ENCODE results near the gene GREB1L. TPM values are rescaled to one million over a fixed set of nuclear protein-coding genes. Genes with fewer than 3 reads are reported as not detected.

Gene GREB1L
- total and polyA plus RNA-seq, 2 of the 13 experiments (the other 11 are each of a cell fraction or from before 2014, with no cell fraction given), result 0.17 to 0.66 TPM

GRCh38 chr18:21261352-21261751 is 19.3 kb downstream of the GREB1L start (continued):
- TF ChIP-seq MTF2 (CRISPR knock-in tag; IDR thresholded peaks at IDR 0.05; ENCODE audit: borderline replicate concordance) (no peak), SIN3B (IDR thresholded peaks at IDR 0.05; ENCODE audit: low read length) (no peak), ZNF296 (CRISPR knock-in tag; conservative IDR thresholded peaks at IDR 0.05) (no peak), ZNF362 (CRISPR knock-in tag; IDR thresholded peaks at IDR 0.05; ENCODE audit: borderline replicate concordance) (no peak), GZF1 (CRISPR knock-in tag; IDR thresholded peaks at IDR 0.05) (no peak), CBFB (CRISPR knock-in tag; IDR thresholded peaks at IDR 0.05) (no peak), HNRNPL (IDR thresholded peaks at IDR 0.05; ENCODE audit: low read depth, low read length) (no peak), ARID4A (CRISPR knock-in tag; IDR thresholded peaks at IDR 0.05; ENCODE audit: borderline replicate concordance) (no peak)

- Histone ChIP-seq H3K4me3 (replicated peaks in 1 of 3; ENCODE audit: insufficient read depth in 1 of 3, low read depth in 2 of 3, low read length in 3 of 3) (no peak overlapping the region), H3K27ac (ENCODE audit: extremely low read length, insufficient read depth, low read length) (no peak overlapping the region), H3K9me3 (ENCODE audit: low read length) (no peaks in the 10 kb centered on the region), H3K9ac (ENCODE audit: insufficient read depth, low read depth, low read length) (no peak overlapping the region), H3K79me2 (ENCODE audit: insufficient read depth, low read length) (no peaks in the 10 kb centered on the region), H3K4me2 (ENCODE audit: low read depth, low read length) (no peak overlapping the region), H3K27me3 (ENCODE audit: control insufficient read depth in 1 of 2, insufficient read depth in 2 of 2, low read length in 2 of 2) (no peaks in the 10 kb centered on the region), H3K36me3 (replicated peaks in 1 of 2; ENCODE audit: control insufficient read depth in 1 of 2, insufficient read depth in 2 of 2, low read length in 2 of 2) (no peaks in the 10 kb centered on the region), H2AFZ (ENCODE audit: low read length) (no peak overlapping the region), H3K4me1 (ENCODE audit: insufficient read depth, low read length) (peaks cover 58% of the 10 kb centered on the region), H4K20me1 (ENCODE audit: insufficient read depth, low read length) (no peaks in the 10 kb centered on the region)
- BruUV-seq (replicated peaks), result no TSS peak
- ATAC-seq (no peak), DNase-seq (ENCODE audit: low spot score) (no peak), FAIRE-seq (no peak)
- CTCF ChIA-PET (ENCODE audit: low intra/inter-chr PET ratio, low total read pairs), result no interaction called here
- in situ Hi-C loops (cut with HindIII; ENCODE audit: extremely low pct_ligation_motif_present, low pct_unique_long_range_greater_than_20kb), result loop anchor here (25.0 kb wide), 1 partner anchor 100 kb away; no protein-coding TSS in a partner anchor
- POLR2A ChIA-PET, result no interaction called here
- 82% methylated on average over 2 of the region's 2 CpGs for WGBS (ENCODE audit: low lambda C conversion rate)
- TF ChIP-seq ZNF264 (CRISPR knock-in tag; IDR thresholded peaks at IDR 0.05) (no peak), RXRB (CRISPR knock-in tag; IDR thresholded peaks at IDR 0.05; ENCODE audit: borderline replicate concordance) (no peak), ZNF468 (CRISPR knock-in tag; IDR thresholded peaks at IDR 0.05) (no peak), TOPORS (CRISPR knock-in tag; IDR thresholded peaks at IDR 0.05) (no peak), ONECUT2 (CRISPR knock-in tag; IDR thresholded peaks at IDR 0.05) (no peak), ZNF329 (CRISPR knock-in tag; IDR thresholded peaks at IDR 0.05; ENCODE audit: low read depth) (no peak), ZNF331 (CRISPR knock-in tag; IDR thresholded peaks at IDR 0.05) (no peak), RELA (CRISPR knock-in tag; IDR thresholded peaks at IDR 0.05) (no peak)
- intact Hi-C loops (cut with micrococcal nuclease; ENCODE audit: unreplicated experiment), result no loop called here
These were observed 20.2 kb downstream of the GREB1L start for GRCh38 chr18:21262244-21262643.

Data from HepG2 (cell line).